ENCODE measurements around the gene ZNF804A. TPM values are rescaled to one million over a fixed set of nuclear protein-coding genes. Genes with fewer than 3 reads are reported as not detected.
A peak's percentile ranks its signal among the peaks of the same experiment; 100 is the strongest.

Gene ZNF804A
- total RNA-seq, 1 donor from 2014 or later, result not detected

GRCh38 chr2:184577743-184578142 is 20.6 kb upstream of the ZNF804A start:
- Histone ChIP-seq H3K4me3 (no peak overlapping the region), H3K4me2 (no peak overlapping the region), H3K27ac (no peak overlapping the region), H2AFZ (replicated peaks) (no peak overlapping the region), H3K79me2 (ENCODE audit: low read depth) (no peaks in the 10 kb centered on the region), H3F3A (ENCODE audit: low read depth) (no peaks in the 10 kb centered on the region), H3K27me3 (no peaks in the 10 kb centered on the region), H3K9me3 (ENCODE audit: low read depth) (no peaks in the 10 kb centered on the region), H3K36me3 (no peaks in the 10 kb centered on the region), H3K9ac (no peak overlapping the region), H3K4me1 (peaks cover 7% of the 10 kb centered on the region), H4K20me1 (ENCODE audit: low read depth) (no peaks in the 10 kb centered on the region)
- Mint-ChIP-seq H3K4me1 (peaks cover 3% of the 10 kb centered on the region), H3K4me3 (no peak overlapping the region), H3K27ac (no peak overlapping the region), H3K27me3 (ENCODE audit: insufficient read depth, low read depth) (peaks cover 4% of the 10 kb centered on the region), H3K36me3 (no peaks in the 10 kb centered on the region), H3K9me3 (no peaks in the 10 kb centered on the region)
- no peak for DNase-seq (ENCODE audit: low spot score)
- TF ChIP-seq EZH2phosphoT487 (IDR thresholded peaks at IDR 0.05), result no peak
- no peak for TF ChIP-seq CTCF (IDR thresholded peaks at IDR 0.05)
- no peak for TF ChIP-seq EZH2 (IDR thresholded peaks at IDR 0.05)

GRCh38 chr2:184579226-184579625 is 19.1 kb upstream of the ZNF804A start:
- TF ChIP-seq EZH2 (IDR thresholded peaks at IDR 0.05) (no peak), EZH2phosphoT487 (IDR thresholded peaks at IDR 0.05) (no peak), CTCF (IDR thresholded peaks at IDR 0.05) (no peak)
- no peak for DNase-seq (ENCODE audit: low spot score)
- H3K4me2 ChIP-seq, result no peak overlapping the region
- H3K27me3 ChIP-seq, result no peaks in the 10 kb centered on the region
- H3K36me3 Mint-ChIP-seq, result no peaks in the 10 kb centered on the region
- no peaks in the 10 kb centered on the region for H3K36me3 ChIP-seq
- H3K4me1 Mint-ChIP-seq, result peaks cover 3% of the 10 kb centered on the region
- no peak overlapping the region for H3K4me3 ChIP-seq
- peaks cover 7% of the 10 kb centered on the region for H3K4me1 ChIP-seq
- peaks cover 3% of the 10 kb centered on the region for H3K27me3 Mint-ChIP-seq (ENCODE audit: insufficient read depth, low read depth)
- H3K79me2 ChIP-seq (ENCODE audit: low read depth), result no peaks in the 10 kb centered on the region
- H3K9me3 ChIP-seq (ENCODE audit: low read depth), result no peaks in the 10 kb centered on the region
- H3K9me3 Mint-ChIP-seq, result no peaks in the 10 kb centered on the region
- no peak overlapping the region for H3K27ac ChIP-seq
- no peak overlapping the region for H3K4me3 Mint-ChIP-seq
- H2AFZ ChIP-seq (replicated peaks), result no peak overlapping the region
- H3K27ac Mint-ChIP-seq, result no peak overlapping the region
- H3F3A ChIP-seq (ENCODE audit: low read depth), result no peaks in the 10 kb centered on the region
- no peak overlapping the region for H3K9ac ChIP-seq
- no peaks in the 10 kb centered on the region for H4K20me1 ChIP-seq (ENCODE audit: low read depth)

- no peaks in the 10 kb centered on the region for H3K36me3 ChIP-seq
- no peaks in the 10 kb centered on the region for H3F3A ChIP-seq (ENCODE audit: low read depth)
- H3K79me2 ChIP-seq (ENCODE audit: low read depth), result no peaks in the 10 kb centered on the region
- H3K9me3 ChIP-seq (ENCODE audit: low read depth), result no peaks in the 10 kb centered on the region
- no peak overlapping the region for H2AFZ ChIP-seq (replicated peaks)
- no peaks in the 10 kb centered on the region for H3K27me3 Mint-ChIP-seq (ENCODE audit: insufficient read depth, low read depth)
- no peaks in the 10 kb centered on the region for H3K36me3 Mint-ChIP-seq
- no peak overlapping the region for H3K4me3 ChIP-seq
- DNase-seq (ENCODE audit: low spot score), result peak; percentile 35
- peaks cover 7% of the 10 kb centered on the region for H3K4me1 ChIP-seq
- no peak overlapping the region for H3K27ac ChIP-seq
- TF ChIP-seq EZH2phosphoT487 (IDR thresholded peaks at IDR 0.05) (no peak), EZH2 (IDR thresholded peaks at IDR 0.05) (no peak), CTCF (IDR thresholded peaks at IDR 0.05) (no peak)
- H3K9ac ChIP-seq, result no peak overlapping the region
- no peak overlapping the region for H3K27ac Mint-ChIP-seq
- no peaks in the 10 kb centered on the region for H4K20me1 ChIP-seq (ENCODE audit: low read depth)
- H3K4me3 Mint-ChIP-seq, result no peak overlapping the region
- H3K4me1 Mint-ChIP-seq, result peaks cover 3% of the 10 kb centered on the region
- no peaks in the 10 kb centered on the region for H3K27me3 ChIP-seq
- H3K9me3 Mint-ChIP-seq, result no peaks in the 10 kb centered on the region
- H3K4me2 ChIP-seq, result no peak overlapping the region
These were observed 16.9 kb upstream of the ZNF804A start for GRCh38 chr2:184581391-184581790.

Measured in neural progenitor cell (in vitro differentiated cells).